ENCODE measurements around the gene RPL19. TPM values are rescaled to one million over a fixed set of nuclear protein-coding genes. Genes with fewer than 3 reads are reported as not detected.
A peak's percentile ranks its signal among the peaks of the same experiment; 100 is the strongest.

The RPL19 gene
- total and polyA plus RNA-seq, 4 donors: 475 to 999 (median 749) TPM

GRCh38 chr17:39239640-39240314 is 39.7 kb downstream of the RPL19 start:
- peak; percentile 56 for DNase-seq (ENCODE audit: low spot score)
- no peaks in the 10 kb centered on the region for H3K9me3 ChIP-seq (ENCODE audit: control insufficient read depth in 4 of 4, low read length in 3 of 4)
- TF ChIP-seq HNF4A (conservative IDR thresholded peaks at IDR 0.05) (no peak), ATF3 (IDR thresholded peaks at IDR 0.05) (no peak), YY1 (IDR thresholded peaks at IDR 0.05) (no peak), HNF4G (IDR thresholded peaks at IDR 0.05) (no peak), RAD21 (IDR thresholded peaks at IDR 0.05) (peak in 1 of 2 donors; percentile 71), SP1 (IDR thresholded peaks at IDR 0.05) (no peak), TAF1 (conservative IDR thresholded peaks at IDR 0.05) (no peak), GABPA (IDR thresholded peaks at IDR 0.05 in 1 of 2, conservative IDR thresholded peaks at IDR 0.05 in 1 of 2) (no peak)
- TF ChIP-seq, protein P1, sequence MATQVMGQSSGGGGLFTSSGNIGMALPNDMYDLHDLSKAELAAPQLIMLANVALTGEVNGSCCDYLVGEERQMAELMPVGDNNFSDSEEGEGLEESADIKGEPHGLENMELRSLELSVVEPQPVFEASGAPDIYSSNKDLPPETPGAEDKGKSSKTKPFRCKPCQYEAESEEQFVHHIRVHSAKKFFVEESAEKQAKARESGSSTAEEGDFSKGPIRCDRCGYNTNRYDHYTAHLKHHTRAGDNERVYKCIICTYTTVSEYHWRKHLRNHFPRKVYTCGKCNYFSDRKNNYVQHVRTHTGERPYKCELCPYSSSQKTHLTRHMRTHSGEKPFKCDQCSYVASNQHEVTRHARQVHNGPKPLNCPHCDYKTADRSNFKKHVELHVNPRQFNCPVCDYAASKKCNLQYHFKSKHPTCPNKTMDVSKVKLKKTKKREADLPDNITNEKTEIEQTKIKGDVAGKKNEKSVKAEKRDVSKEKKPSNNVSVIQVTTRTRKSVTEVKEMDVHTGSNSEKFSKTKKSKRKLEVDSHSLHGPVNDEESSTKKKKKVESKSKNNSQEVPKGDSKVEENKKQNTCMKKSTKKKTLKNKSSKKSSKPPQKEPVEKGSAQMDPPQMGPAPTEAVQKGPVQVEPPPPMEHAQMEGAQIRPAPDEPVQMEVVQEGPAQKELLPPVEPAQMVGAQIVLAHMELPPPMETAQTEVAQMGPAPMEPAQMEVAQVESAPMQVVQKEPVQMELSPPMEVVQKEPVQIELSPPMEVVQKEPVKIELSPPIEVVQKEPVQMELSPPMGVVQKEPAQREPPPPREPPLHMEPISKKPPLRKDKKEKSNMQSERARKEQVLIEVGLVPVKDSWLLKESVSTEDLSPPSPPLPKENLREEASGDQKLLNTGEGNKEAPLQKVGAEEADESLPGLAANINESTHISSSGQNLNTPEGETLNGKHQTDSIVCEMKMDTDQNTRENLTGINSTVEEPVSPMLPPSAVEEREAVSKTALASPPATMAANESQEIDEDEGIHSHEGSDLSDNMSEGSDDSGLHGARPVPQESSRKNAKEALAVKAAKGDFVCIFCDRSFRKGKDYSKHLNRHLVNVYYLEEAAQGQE (IDR thresholded peaks at IDR 0.05): no peak
- TF ChIP-seq, protein P2, sequence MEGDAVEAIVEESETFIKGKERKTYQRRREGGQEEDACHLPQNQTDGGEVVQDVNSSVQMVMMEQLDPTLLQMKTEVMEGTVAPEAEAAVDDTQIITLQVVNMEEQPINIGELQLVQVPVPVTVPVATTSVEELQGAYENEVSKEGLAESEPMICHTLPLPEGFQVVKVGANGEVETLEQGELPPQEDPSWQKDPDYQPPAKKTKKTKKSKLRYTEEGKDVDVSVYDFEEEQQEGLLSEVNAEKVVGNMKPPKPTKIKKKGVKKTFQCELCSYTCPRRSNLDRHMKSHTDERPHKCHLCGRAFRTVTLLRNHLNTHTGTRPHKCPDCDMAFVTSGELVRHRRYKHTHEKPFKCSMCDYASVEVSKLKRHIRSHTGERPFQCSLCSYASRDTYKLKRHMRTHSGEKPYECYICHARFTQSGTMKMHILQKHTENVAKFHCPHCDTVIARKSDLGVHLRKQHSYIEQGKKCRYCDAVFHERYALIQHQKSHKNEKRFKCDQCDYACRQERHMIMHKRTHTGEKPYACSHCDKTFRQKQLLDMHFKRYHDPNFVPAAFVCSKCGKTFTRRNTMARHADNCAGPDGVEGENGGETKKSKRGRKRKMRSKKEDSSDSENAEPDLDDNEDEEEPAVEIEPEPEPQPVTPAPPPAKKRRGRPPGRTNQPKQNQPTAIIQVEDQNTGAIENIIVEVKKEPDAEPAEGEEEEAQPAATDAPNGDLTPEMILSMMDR (IDR thresholded peaks at IDR 0.05; ENCODE audit: low read depth, low read length, missing input control): peak; percentile 41
- H3K9ac ChIP-seq (ENCODE audit: low read depth in 1 of 2, low read length in 2 of 2): no peak overlapping the region
- H3K4me1 ChIP-seq (ENCODE audit: control insufficient read depth in 4 of 4, insufficient read depth in 4 of 4, low read length in 3 of 4): peaks cover 0 to 8% (median 2%) of the 10 kb centered on the region in 4 donors
- no peaks in the 10 kb centered on the region for H3K27me3 ChIP-seq (ENCODE audit: control insufficient read depth in 4 of 4, insufficient read depth in 4 of 4, low read length in 3 of 4)
- no peak overlapping the region for H3K27ac ChIP-seq (ENCODE audit: low read depth in 1 of 2, low read length in 2 of 2)
- WGBS: 27% methylated on average over 16 of the region's 16 CpGs
- no peak overlapping the region for H3K4me3 ChIP-seq (ENCODE audit: low read depth in 1 of 3, low read length in 3 of 3)
- no peaks in the 10 kb centered on the region for H3K36me3 ChIP-seq (ENCODE audit: control insufficient read depth in 4 of 4, insufficient read depth in 3 of 4, low read depth in 1 of 4, low read length in 3 of 4)

DNA sequence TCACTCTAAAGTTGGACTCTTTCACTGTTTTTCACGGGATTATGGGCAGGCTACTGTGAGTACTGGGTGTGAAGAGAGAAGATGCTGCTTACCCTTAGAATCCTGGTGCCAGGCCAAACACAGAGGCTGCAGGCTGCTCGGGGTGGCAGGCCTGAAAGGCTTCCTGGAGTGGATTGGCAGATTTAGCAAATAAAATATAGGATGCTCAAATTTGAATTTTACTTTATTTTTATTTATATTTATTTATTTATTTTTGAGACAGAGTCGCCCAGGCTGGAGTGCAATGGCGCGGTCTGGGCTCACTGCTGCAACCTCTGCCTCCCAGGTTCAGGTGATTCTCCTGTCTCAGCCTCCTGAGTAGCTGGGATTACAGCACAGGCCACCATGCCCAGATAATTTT is 40.5 kb downstream of the RPL19 start:
- no peak for TF ChIP-seq FOXA1 (IDR thresholded peaks at IDR 0.05)
- Histone ChIP-seq H3K27ac (ENCODE audit: low read depth in 1 of 2, low read length in 2 of 2) (no peak overlapping the region), H3K4me3 (ENCODE audit: low read depth in 1 of 3, low read length in 3 of 3) (no peak overlapping the region), H3K9me3 (ENCODE audit: control insufficient read depth in 4 of 4, low read length in 3 of 4) (no peaks in the 10 kb centered on the region), H3K9ac (ENCODE audit: low read depth in 1 of 2, low read length in 2 of 2) (no peak overlapping the region), H3K27me3 (ENCODE audit: control insufficient read depth in 4 of 4, insufficient read depth in 4 of 4, low read length in 3 of 4) (no peaks in the 10 kb centered on the region), H3K36me3 (ENCODE audit: control insufficient read depth in 4 of 4, insufficient read depth in 3 of 4, low read depth in 1 of 4, low read length in 3 of 4) (no peaks in the 10 kb centered on the region), H3K4me1 (ENCODE audit: control insufficient read depth in 4 of 4, insufficient read depth in 4 of 4, low read length in 3 of 4) (peaks cover 0 to 8% (median 2%) of the 10 kb centered on the region in 4 donors)
- no peak for DNase-seq (ENCODE audit: low spot score)
- WGBS: 84% methylated on average over 5 of the region's 5 CpGs

DNA sequence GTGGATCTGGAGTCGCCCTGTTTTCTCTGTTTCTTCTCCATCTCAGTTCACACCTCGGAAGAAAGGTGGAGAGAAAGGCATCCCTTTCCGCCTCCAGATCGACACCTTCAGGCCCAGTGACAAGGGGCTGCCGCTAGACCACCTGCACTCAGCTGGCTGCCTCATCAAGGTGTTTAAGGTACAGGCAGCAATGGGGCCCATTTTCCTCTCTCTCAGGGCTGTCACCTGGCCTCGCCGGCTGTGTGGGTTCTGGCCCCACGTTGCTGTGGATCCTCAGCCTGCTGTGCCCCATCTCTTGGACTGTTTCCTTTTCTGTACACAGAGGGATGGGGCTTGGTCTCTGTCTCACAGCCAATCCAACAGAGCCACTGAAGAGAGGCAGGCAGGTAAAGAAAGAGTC is 43.1 kb downstream of the RPL19 start:
- no peaks in the 10 kb centered on the region for H3K27me3 ChIP-seq (ENCODE audit: control insufficient read depth in 4 of 4, insufficient read depth in 4 of 4, low read length in 3 of 4)
- no peaks in the 10 kb centered on the region for H3K9me3 ChIP-seq (ENCODE audit: control insufficient read depth in 4 of 4, low read length in 3 of 4)
- no peak overlapping the region for H3K9ac ChIP-seq (ENCODE audit: low read depth in 1 of 2, low read length in 2 of 2)
- DNase-seq (ENCODE audit: low spot score): no peak
- H3K36me3 ChIP-seq (ENCODE audit: control insufficient read depth in 4 of 4, insufficient read depth in 3 of 4, low read depth in 1 of 4, low read length in 3 of 4): no peaks in the 10 kb centered on the region
- H3K4me3 ChIP-seq (ENCODE audit: low read depth in 1 of 3, low read length in 3 of 3): no peak overlapping the region
- TF ChIP-seq YY1 (IDR thresholded peaks at IDR 0.05) (no peak), EGR1 (IDR thresholded peaks at IDR 0.05; ENCODE audit: low read depth in 2 of 2) (no peak)
- TF ChIP-seq, protein P3, sequence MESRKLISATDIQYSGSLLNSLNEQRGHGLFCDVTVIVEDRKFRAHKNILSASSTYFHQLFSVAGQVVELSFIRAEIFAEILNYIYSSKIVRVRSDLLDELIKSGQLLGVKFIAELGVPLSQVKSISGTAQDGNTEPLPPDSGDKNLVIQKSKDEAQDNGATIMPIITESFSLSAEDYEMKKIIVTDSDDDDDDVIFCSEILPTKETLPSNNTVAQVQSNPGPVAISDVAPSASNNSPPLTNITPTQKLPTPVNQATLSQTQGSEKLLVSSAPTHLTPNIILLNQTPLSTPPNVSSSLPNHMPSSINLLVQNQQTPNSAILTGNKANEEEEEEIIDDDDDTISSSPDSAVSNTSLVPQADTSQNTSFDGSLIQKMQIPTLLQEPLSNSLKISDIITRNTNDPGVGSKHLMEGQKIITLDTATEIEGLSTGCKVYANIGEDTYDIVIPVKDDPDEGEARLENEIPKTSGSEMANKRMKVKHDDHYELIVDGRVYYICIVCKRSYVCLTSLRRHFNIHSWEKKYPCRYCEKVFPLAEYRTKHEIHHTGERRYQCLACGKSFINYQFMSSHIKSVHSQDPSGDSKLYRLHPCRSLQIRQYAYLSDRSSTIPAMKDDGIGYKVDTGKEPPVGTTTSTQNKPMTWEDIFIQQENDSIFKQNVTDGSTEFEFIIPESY (IDR thresholded peaks at IDR 0.05): no peak
- H3K4me1 ChIP-seq (ENCODE audit: control insufficient read depth in 4 of 4, insufficient read depth in 4 of 4, low read length in 3 of 4): peaks cover 0 to 7% (median 3%) of the 10 kb centered on the region in 4 donors
- no peak overlapping the region for H3K27ac ChIP-seq (ENCODE audit: low read depth in 1 of 2, low read length in 2 of 2)
- 75% methylated on average over 8 of the region's 8 CpGs for WGBS

Data from liver (tissue), 9 donors.